ENCODE measurements around the gene PIP5K1B. TPM values are rescaled to one million over a fixed set of nuclear protein-coding genes. Genes with fewer than 3 reads are reported as not detected.
A peak's percentile ranks its signal among the peaks of the same experiment; 100 is the strongest.

The PIP5K1B gene
- total and polyA plus RNA-seq, 2 experiments from 2014 or later: 3.2 to 5.0 TPM

- Histone ChIP-seq H3K36me3 (no peaks in the 10 kb centered on the region), H3K27ac (no peak overlapping the region), H3K9me3 (ENCODE audit: low read depth) (no peaks in the 10 kb centered on the region), H3K27me3 (no peaks in the 10 kb centered on the region), H3K4me1 (ENCODE audit: low read depth) (no peaks in the 10 kb centered on the region), H3K4me3 (no peak overlapping the region)
- no peak for TF ChIP-seq CTCF (IDR thresholded peaks at IDR 0.05; ENCODE audit: low read depth, low read length)
- no peak for DNase-seq (ENCODE audit: low read depth in 1 of 2, low spot score in 1 of 2)
Measured at GRCh38 chr9:68870086-68870485, 165.0 kb downstream of the PIP5K1B start.

- Histone ChIP-seq H3K9me3 (ENCODE audit: low read depth) (no peaks in the 10 kb centered on the region), H3K27me3 (no peaks in the 10 kb centered on the region), H3K4me1 (ENCODE audit: low read depth) (no peaks in the 10 kb centered on the region), H3K27ac (no peak overlapping the region), H3K36me3 (no peaks in the 10 kb centered on the region), H3K4me3 (no peak overlapping the region)
- DNase-seq (ENCODE audit: low read depth in 1 of 2, low spot score in 1 of 2): no peak
- no peak for TF ChIP-seq CTCF (IDR thresholded peaks at IDR 0.05; ENCODE audit: low read depth, low read length)
Measured at GRCh38 chr9:68871236-68871635, 166.2 kb downstream of the PIP5K1B start.

- no peak overlapping the region for H3K27ac ChIP-seq
- TF ChIP-seq CTCF (IDR thresholded peaks at IDR 0.05; ENCODE audit: low read depth, low read length): no peak
- H3K4me1 ChIP-seq (ENCODE audit: low read depth): no peaks in the 10 kb centered on the region
- no peaks in the 10 kb centered on the region for H3K36me3 ChIP-seq
- no peak overlapping the region for H3K4me3 ChIP-seq
- no peak for DNase-seq (ENCODE audit: low read depth in 1 of 2, low spot score in 1 of 2)
- no peaks in the 10 kb centered on the region for H3K27me3 ChIP-seq
- H3K9me3 ChIP-seq (ENCODE audit: low read depth): no peaks in the 10 kb centered on the region
Measured at GRCh38 chr9:68872026-68872501, 167.0 kb downstream of the PIP5K1B start.

- no peaks in the 10 kb centered on the region for H3K27me3 ChIP-seq
- H3K4me1 ChIP-seq (ENCODE audit: low read depth): no peaks in the 10 kb centered on the region
- H3K27ac ChIP-seq: no peak overlapping the region
- no peak overlapping the region for H3K4me3 ChIP-seq
- TF ChIP-seq CTCF (IDR thresholded peaks at IDR 0.05; ENCODE audit: low read depth, low read length): no peak
- no peak for DNase-seq (ENCODE audit: low read depth in 1 of 2, low spot score in 1 of 2)
- H3K36me3 ChIP-seq: no peaks in the 10 kb centered on the region
- H3K9me3 ChIP-seq (ENCODE audit: low read depth): no peaks in the 10 kb centered on the region
Measured at GRCh38 chr9:68873179-68873578, 168.1 kb downstream of the PIP5K1B start.

GRCh38 chr9:68876273-68876672 lies 171.2 kb downstream of the PIP5K1B start:
- no peak for TF ChIP-seq CTCF (IDR thresholded peaks at IDR 0.05; ENCODE audit: low read depth, low read length)
- Histone ChIP-seq H3K27ac (no peak overlapping the region), H3K27me3 (no peaks in the 10 kb centered on the region), H3K9me3 (ENCODE audit: low read depth) (no peaks in the 10 kb centered on the region), H3K4me1 (ENCODE audit: low read depth) (no peaks in the 10 kb centered on the region), H3K36me3 (no peaks in the 10 kb centered on the region), H3K4me3 (no peak overlapping the region)
- peak in 1 of 2 donors; percentile 5 for DNase-seq (ENCODE audit: low read depth in 1 of 2, low spot score in 1 of 2)

GRCh38 chr9:68876681-68877080 lies 171.6 kb downstream of the PIP5K1B start:
- H3K9me3 ChIP-seq (ENCODE audit: low read depth): no peaks in the 10 kb centered on the region
- no peak overlapping the region for H3K4me3 ChIP-seq
- no peak overlapping the region for H3K27ac ChIP-seq
- H3K36me3 ChIP-seq: no peaks in the 10 kb centered on the region
- DNase-seq (ENCODE audit: low read depth in 1 of 2, low spot score in 1 of 2): no peak
- H3K4me1 ChIP-seq (ENCODE audit: low read depth): no peaks in the 10 kb centered on the region
- H3K27me3 ChIP-seq: no peaks in the 10 kb centered on the region
- TF ChIP-seq CTCF (IDR thresholded peaks at IDR 0.05; ENCODE audit: low read depth, low read length): no peak

Measured in cardiac muscle cell (in vitro differentiated cells and primary cell).